Caco-2 (cell line): ENCODE measurements around the gene ZDHHC14. TPM values are rescaled to one million over a fixed set of nuclear protein-coding genes. Genes with fewer than 3 reads are reported as not detected.

Experiments
- BruUV-seq: library from RNA; stranded (reverse); fragments of 400-500 nt; replicated peaks from 2 replicates; lab custom pipeline; 2021; lab: Mats Ljungman, UMichigan
- CTCF ChIA-PET: fragments of 300-600 bp; sonication (Branson Sonifier 250); formaldehyde crosslinking; loops from one replicate; lab custom pipeline; 2022; ENCODE audit warnings: antibody characterized with exemption; lab: Charles Lee
- POLR2A ChIA-PET: fragments of 300-600 bp; sonication (Branson Sonifier 250); formaldehyde crosslinking; loops from one replicate; lab custom pipeline; 2022; ENCODE audit warnings: antibody characterized with exemption; lab: Charles Lee
- DNase-seq, 2 experiments: peaks; one replicate each; pipeline versions ENCODE4 v3.0.0 to v3.0.0-alpha.2; 2020 to 2022
- H3K27me3 ChIP-seq: replicated peaks from 2 replicates; pipeline ENCODE4 v1.6.0; 2011; ENCODE audit warnings: low read length; ENCODE audit not compliant: control insufficient read depth, insufficient read depth
- H3K36me3 ChIP-seq: 2 replicates; pipeline ENCODE4 v1.5.1; 2011; ENCODE audit warnings: low read length; ENCODE audit not compliant: control insufficient read depth, insufficient read depth
- H3K4me1 ChIP-seq: fragments of 250-450 bp; sonication (Bioruptor Pico); 2 replicates; pipeline ENCODE4 v1.5.1; 2020; ENCODE audit warnings: mild to moderate bottlenecking
- H3K4me3 ChIP-seq: 2 replicates; pipeline ENCODE4 v1.5.1; 2011; ENCODE audit warnings: low read depth, mild to moderate bottlenecking, control low read depth, low read length
- H3K9me3 ChIP-seq: fragments of 250-450 bp; sonication (Bioruptor Pico); 2 replicates; pipeline ENCODE4 v1.5.1; 2020; ENCODE audit warnings: mild to moderate bottlenecking, moderate library complexity
- H3K27ac Mint-ChIP-seq: one replicate; pipeline ENCODE4 v1.8.0; 2022; ENCODE audit warnings: mixed read lengths; ENCODE audit not compliant: unreplicated experiment
- H3K27me3 Mint-ChIP-seq: one replicate; pipeline ENCODE4 v1.8.0; 2022; ENCODE audit warnings: mixed read lengths; ENCODE audit not compliant: insufficient read depth, unreplicated experiment
- H3K36me3 Mint-ChIP-seq: one replicate; pipeline ENCODE4 v1.8.0; 2022; ENCODE audit warnings: mild to moderate bottlenecking, mixed read lengths; ENCODE audit not compliant: insufficient read depth, unreplicated experiment
- H3K4me1 Mint-ChIP-seq: one replicate; pipeline ENCODE4 v1.8.0; 2022; ENCODE audit warnings: low read depth, mixed read lengths; ENCODE audit not compliant: unreplicated experiment
- H3K4me3 Mint-ChIP-seq: one replicate; pipeline ENCODE4 v1.8.0; 2022; ENCODE audit warnings: mild to moderate bottlenecking, moderate library complexity, mixed read lengths; ENCODE audit not compliant: unreplicated experiment
- H3K9me3 Mint-ChIP-seq: one replicate; pipeline ENCODE4 v1.8.0; 2022; ENCODE audit warnings: mixed read lengths; ENCODE audit not compliant: unreplicated experiment
- intact Hi-C: fragments of 100-400 bp; cut with micrococcal nuclease; formaldehyde crosslinking; loops from one replicate; pipeline ENCODE4 v1.10.0; 2022; ENCODE audit not compliant: unreplicated experiment
- total RNA-seq: library from RNA; stranded (reverse); gene quantifications from 2 replicates; pipeline ENCODE4 v1.2.3, GENCODE V29; 2022
- TF ChIP-seq, protein P1 (sequence below), 2 experiments: fragments of 200-600 bp in 1 of 2; IDR thresholded peaks; 1 replicate in 1 of 2; 2 replicates in 1 of 2; pipeline versions ENCODE4 v1.5.1 to v1.8.0; 2011 to 2022; ENCODE audit warnings: antibody characterized with exemption in 1 of 2, control low read depth in 1 of 2, inconsistent platforms in 1 of 2, low read depth in 1 of 2, low read length in 1 of 2, mild to moderate bottlenecking in 1 of 2, moderate library complexity in 1 of 2; ENCODE audit not compliant: insufficient read depth in 1 of 2, severe bottlenecking in 1 of 2, unreplicated experiment in 1 of 2

ZDHHC14 gene
- total RNA-seq, 1 experiment from 2014 or later = 22.1 TPM

DNA sequence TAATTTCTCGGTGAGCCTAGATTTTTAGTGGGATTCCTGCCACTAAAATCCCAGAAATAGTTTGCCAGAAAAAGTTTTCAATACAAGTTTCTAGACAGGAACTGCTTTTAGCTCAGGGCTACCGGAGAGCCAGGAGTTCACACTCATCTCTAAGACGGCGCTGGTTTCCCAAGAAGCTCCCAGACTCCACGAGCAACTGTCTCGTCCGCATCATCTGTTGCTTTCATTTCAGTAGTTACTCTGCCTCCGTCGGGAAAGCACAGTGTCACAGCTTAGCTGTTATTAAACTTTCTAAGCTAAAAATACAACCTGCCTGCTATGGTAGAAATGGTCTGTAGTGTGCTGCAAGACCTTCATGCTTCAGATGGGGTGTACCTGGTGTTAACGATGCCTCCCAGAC, 244.8 kb downstream of the ZDHHC14 start:
- no peaks in the 10 kb centered on the region for H3K27me3 Mint-ChIP-seq
- peaks cover 5% of the 10 kb centered on the region for H3K36me3 Mint-ChIP-seq
- Histone ChIP-seq H3K36me3 (no peaks in the 10 kb centered on the region), H3K4me1 (no peaks in the 10 kb centered on the region), H3K9me3 (no peaks in the 10 kb centered on the region), H3K4me3 (no peak overlapping the region), H3K27me3 (no peaks in the 10 kb centered on the region)
- H3K9me3 Mint-ChIP-seq = peaks cover 9% of the 10 kb centered on the region
- TF ChIP-seq, protein P1, sequence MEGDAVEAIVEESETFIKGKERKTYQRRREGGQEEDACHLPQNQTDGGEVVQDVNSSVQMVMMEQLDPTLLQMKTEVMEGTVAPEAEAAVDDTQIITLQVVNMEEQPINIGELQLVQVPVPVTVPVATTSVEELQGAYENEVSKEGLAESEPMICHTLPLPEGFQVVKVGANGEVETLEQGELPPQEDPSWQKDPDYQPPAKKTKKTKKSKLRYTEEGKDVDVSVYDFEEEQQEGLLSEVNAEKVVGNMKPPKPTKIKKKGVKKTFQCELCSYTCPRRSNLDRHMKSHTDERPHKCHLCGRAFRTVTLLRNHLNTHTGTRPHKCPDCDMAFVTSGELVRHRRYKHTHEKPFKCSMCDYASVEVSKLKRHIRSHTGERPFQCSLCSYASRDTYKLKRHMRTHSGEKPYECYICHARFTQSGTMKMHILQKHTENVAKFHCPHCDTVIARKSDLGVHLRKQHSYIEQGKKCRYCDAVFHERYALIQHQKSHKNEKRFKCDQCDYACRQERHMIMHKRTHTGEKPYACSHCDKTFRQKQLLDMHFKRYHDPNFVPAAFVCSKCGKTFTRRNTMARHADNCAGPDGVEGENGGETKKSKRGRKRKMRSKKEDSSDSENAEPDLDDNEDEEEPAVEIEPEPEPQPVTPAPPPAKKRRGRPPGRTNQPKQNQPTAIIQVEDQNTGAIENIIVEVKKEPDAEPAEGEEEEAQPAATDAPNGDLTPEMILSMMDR (IDR thresholded peaks at IDR 0.05; ENCODE audit: insufficient read depth in 1 of 2, low read depth in 1 of 2, low read length in 1 of 2, severe bottlenecking in 1 of 2, unreplicated experiment in 1 of 2) = no peak
- no TSS peak for BruUV-seq
- intact Hi-C loops = no loop called here
- H3K4me3 Mint-ChIP-seq = no peak overlapping the region
- H3K27ac Mint-ChIP-seq = no peak overlapping the region
- H3K4me1 Mint-ChIP-seq = peaks cover 9% of the 10 kb centered on the region
- ChIA-PET POLR2A (no interaction called here), CTCF (interaction anchor here (0.6 kb wide), 1 partner anchor 299 kb away, joined by 3 read pairs; no protein-coding TSS in a partner anchor)
- DNase-seq = no peak

DNA sequence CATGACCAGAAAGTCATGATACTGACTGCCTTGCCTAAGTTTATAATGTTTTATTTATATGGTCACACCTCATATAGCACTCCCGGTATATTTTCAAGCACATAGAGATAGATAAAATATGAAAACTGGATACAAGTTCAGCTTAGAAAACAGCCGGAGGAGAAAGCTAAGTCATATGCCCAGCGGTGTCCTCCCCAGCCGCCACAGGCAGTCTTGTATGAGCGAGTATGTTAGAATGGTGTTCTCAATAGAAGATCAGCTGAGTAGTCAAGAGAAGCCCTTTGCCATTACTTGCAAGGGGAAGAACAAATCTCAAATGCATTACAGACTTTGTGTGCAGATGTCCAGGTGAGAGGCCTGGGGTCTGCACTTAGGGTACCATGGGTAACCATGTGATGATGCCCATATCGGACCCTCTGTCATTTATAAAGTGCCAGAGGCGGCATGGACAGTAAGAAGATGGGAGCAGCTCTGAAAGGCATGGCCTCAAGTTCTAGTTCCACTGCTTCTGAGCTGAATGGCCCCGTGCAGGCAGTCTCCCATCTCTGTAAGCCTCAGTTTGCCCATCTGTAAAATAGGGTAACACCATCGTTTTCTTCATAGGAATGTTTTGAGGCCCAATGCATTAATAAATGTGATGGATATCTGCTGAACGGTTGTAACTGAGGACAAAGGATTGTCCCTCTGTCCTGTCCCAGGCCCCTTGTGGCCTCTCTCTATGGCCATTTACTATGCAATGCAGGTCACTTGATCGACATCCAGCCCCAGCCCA, 246.4 kb downstream of the ZDHHC14 start:
- TF ChIP-seq, protein P1 (IDR thresholded peaks at IDR 0.05; ENCODE audit: insufficient read depth in 1 of 2, low read depth in 1 of 2, low read length in 1 of 2, severe bottlenecking in 1 of 2, unreplicated experiment in 1 of 2) = no peak
- CTCF ChIA-PET = interaction anchor here (0.7 kb wide), 1 partner anchor 9 kb away, joined by 5 read pairs; no protein-coding TSS in a partner anchor
- peaks cover 6% of the 10 kb centered on the region for H3K9me3 Mint-ChIP-seq

DNA sequence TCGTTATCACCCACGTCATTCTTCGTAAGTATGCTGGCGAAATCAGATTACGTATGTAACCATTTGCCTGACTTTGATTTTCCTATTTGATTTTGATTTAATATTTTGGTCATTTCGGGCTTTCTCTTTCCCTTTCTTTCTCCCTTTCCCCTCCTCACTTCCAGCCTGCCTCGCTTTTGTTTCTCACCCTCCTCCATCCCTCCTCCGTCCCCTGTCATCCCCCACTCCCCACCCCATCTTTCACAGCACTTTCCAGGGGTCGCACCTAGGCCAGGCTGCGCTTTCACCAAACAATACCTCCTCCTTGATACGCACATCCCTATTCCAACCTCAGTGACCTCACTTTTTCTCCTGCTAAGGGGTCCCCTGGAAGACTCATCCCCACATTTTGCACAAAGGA, 247.5 kb downstream of the ZDHHC14 start:
- no peaks in the 10 kb centered on the region for H3K27me3 ChIP-seq
- Mint-ChIP-seq H3K27ac (no peak overlapping the region), H3K36me3 (peaks cover 5% of the 10 kb centered on the region), H3K27me3 (no peaks in the 10 kb centered on the region), H3K9me3 (no peaks in the 10 kb centered on the region), H3K4me1 (peaks cover 9% of the 10 kb centered on the region), H3K4me3 (no peak overlapping the region)
- CTCF ChIA-PET = no interaction called here
- POLR2A ChIA-PET = no interaction called here
- BruUV-seq = no TSS peak
- DNase-seq = no peak
- no peaks in the 10 kb centered on the region for H3K36me3 ChIP-seq
- intact Hi-C loops = no loop called here
- TF ChIP-seq, protein P1 (IDR thresholded peaks at IDR 0.05; ENCODE audit: insufficient read depth in 1 of 2, low read depth in 1 of 2, low read length in 1 of 2, severe bottlenecking in 1 of 2, unreplicated experiment in 1 of 2) = no peak
- no peaks in the 10 kb centered on the region for H3K4me1 ChIP-seq
- H3K4me3 ChIP-seq = no peak overlapping the region
- H3K9me3 ChIP-seq = no peaks in the 10 kb centered on the region

More for the DNA sequence above, 246.4 kb downstream of the ZDHHC14 start:
- intact Hi-C loops = no loop called here
- Mint-ChIP-seq H3K36me3 (peaks cover 4% of the 10 kb centered on the region), H3K27me3 (no peaks in the 10 kb centered on the region), H3K4me3 (no peak overlapping the region), H3K27ac (no peak overlapping the region), H3K4me1 (peaks cover 9% of the 10 kb centered on the region)
- H3K4me1 ChIP-seq = no peaks in the 10 kb centered on the region
- no peak overlapping the region for H3K4me3 ChIP-seq
- no peaks in the 10 kb centered on the region for H3K36me3 ChIP-seq
- BruUV-seq = no TSS peak
- POLR2A ChIA-PET = no interaction called here
- H3K9me3 ChIP-seq = no peaks in the 10 kb centered on the region
- no peaks in the 10 kb centered on the region for H3K27me3 ChIP-seq
- no peak for DNase-seq
